ENCODE measurements around the gene E2F7.

Gene E2F7

DNA sequence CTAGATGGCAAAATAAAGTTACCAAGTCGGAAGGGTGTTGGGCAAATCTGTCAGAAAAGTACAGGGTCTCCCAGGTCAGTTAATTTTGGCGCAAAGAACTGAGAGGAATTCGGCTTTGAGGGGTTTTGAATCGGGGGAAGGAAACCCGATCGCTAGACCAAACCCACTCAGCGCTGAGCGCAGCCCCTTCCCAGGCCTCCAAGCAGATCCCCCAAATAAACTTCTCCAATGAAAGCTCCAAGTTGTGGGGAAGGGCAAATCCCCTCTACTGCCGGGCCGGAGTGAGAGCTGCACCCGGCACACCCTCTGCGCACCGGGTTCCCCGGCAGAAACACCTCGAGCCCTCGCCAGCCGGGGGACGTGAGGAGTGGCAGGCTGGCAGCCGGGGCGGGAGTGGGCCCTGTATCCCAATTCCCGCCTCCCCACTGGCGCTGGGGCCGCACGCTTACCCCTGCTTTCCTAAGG lies 441 bp downstream of the E2F7 start:
- no peak for DNase-seq

GRCh38 chr12:77062846-77063461 lies 2.4 kb downstream of the E2F7 start:
- no peak for DNase-seq

DNA sequence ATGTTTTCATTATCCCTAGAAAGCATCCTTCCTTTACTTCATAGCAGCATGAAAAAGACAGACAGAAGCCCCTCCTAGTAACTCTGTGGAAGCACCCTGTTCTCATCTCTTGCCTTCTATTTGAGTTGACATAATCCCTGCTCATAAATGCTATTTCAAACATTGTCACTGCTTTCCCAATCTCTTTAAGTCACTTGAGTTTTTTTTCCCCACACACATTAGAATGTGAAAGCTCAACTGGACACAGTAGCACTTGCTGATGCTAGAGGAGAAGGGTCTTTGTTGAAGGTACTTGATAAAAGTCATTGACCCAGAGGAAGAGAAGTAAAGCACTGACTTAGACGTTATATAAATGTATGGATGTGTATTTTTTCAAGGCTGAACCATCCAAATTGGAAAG lies 3.0 kb downstream of the E2F7 start:
- DNase-seq = no peak

DNA sequence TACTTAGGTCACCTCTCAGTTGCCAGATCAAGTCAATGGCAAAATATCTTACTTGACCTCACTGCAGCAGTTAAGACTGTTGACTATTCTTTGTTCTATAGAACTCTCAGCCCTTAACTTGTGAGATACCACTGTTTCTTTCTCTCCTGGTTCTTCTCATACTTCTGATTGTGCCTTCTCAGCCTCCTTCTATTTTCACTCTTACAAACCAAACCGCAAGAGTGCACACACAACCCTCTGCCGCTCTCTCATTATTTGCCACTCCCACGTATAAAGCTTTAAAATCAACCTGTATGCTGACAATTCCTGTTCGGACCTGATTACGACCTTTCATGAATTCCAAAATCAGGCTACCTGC lies 4.5 kb downstream of the E2F7 start:
- DNase-seq = no peak

- DNase-seq = no peak
Observed at GRCh38 chr12:77060136-77060882, 5.1 kb downstream of the E2F7 start.

- DNase-seq = no peak
Observed at GRCh38 chr12:77058740-77059139, 6.6 kb downstream of the E2F7 start.

- no peak for DNase-seq
Observed at GRCh38 chr12:77054851-77055250, 10.5 kb downstream of the E2F7 start.

- DNase-seq = no peak
Observed at GRCh38 chr12:77053259-77053658, 12.1 kb downstream of the E2F7 start.

GRCh38 chr12:77049767-77050353 lies 15.5 kb downstream of the E2F7 start:
- DNase-seq = peak; percentile 15 to 74

DNA sequence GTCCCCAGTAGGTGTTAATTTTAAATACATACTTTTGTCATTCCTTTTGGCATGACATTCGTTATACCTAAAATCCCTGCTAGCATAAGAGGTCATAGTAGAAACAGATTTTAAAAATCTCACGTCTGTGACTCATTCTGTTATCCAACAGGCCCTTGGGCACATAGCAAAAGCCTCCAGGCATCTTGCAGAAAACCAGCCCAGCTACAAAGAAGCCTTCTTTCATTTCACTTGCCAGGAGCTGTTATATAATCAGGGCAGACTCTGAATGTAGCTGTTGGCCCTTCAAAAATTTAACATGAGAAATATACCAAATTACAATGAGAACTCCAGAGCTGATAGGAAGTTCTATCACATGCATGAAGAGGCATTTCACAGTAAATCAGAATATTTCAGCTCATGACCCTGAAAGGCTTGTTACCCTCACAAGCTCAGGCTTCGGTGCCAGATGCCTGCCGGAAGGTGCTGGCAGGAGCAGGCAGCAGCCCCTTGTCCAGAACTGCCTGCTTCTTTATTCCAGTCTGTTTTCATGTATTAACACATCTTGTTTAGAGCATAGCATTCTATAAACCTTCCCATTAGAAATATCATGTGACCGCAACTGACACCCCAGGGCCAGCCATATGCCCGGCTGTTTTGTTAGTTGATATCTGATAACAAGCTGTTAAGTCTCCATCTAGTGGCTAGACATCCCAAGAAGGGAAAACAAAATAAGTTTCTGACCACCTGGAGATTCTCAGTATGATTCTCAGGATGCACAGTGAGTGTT lies 17.8 kb downstream of the E2F7 start:
- DNase-seq = no peak

- no peak for DNase-seq
Observed at GRCh38 chr12:77046468-77046867, 18.9 kb downstream of the E2F7 start.

DNA sequence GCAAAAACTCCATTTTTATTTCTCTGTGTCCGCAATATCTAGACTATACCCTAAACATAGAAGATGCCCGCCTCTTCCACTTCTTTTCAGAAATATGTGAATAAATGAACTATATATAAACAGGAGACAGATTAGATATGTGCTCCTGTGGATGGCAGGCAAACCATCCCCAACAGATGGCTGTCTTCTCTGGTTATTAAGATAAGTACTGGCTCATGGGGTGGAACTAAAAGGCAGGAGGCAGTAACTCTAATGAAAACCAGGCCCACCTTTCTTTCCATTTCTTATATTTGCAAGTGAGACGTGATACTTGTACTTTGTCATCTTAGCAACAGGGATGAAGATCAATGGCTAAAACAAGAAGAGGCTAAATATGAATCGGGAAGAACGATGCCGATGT lies 20.2 kb downstream of the E2F7 start:
- DNase-seq = no peak

DNA sequence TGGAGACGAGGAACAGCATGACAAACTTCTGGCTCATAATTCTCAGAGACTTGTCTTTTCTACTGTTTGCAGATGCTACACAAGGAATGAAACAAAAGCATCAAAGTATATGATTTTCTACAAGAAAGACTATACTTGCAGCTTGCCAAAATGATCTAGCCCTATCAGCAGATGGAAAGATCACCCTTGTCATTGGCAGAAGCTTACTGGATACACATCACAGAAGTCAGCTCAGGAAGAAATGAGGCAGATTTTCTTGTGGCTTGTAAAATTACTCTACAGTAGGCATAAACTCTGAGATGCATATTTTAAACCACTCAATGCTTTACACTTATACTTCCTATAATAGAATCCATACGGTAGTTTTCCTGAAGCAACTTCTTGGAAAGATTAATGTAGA lies 20.6 kb downstream of the E2F7 start:
- no peak for DNase-seq

GRCh38 chr12:77042833-77043232 lies 22.5 kb downstream of the E2F7 start:
- no peak for DNase-seq

DNA sequence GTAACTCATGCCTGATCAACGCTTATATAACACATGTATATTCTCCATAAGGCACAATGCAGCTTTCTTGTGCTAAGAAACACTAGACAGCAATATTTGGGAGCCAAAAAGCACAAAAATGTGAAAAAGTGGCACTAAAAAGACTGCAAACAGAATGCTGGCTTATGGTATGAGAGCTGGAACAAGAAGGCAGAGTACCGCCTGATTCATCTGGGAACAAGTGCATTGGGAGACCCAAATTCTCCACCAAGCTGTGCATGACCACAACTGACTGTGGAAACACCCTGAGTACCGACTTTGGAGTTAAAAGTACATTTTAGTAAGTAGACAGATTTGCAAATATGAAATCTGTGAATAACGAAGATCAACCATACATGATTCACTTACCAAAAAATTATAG lies 25.1 kb downstream of the E2F7 start:
- DNase-seq = no peak

GRCh38 chr12:77035226-77035625 lies 30.1 kb downstream of the E2F7 start:
- DNase-seq = no peak

DNA sequence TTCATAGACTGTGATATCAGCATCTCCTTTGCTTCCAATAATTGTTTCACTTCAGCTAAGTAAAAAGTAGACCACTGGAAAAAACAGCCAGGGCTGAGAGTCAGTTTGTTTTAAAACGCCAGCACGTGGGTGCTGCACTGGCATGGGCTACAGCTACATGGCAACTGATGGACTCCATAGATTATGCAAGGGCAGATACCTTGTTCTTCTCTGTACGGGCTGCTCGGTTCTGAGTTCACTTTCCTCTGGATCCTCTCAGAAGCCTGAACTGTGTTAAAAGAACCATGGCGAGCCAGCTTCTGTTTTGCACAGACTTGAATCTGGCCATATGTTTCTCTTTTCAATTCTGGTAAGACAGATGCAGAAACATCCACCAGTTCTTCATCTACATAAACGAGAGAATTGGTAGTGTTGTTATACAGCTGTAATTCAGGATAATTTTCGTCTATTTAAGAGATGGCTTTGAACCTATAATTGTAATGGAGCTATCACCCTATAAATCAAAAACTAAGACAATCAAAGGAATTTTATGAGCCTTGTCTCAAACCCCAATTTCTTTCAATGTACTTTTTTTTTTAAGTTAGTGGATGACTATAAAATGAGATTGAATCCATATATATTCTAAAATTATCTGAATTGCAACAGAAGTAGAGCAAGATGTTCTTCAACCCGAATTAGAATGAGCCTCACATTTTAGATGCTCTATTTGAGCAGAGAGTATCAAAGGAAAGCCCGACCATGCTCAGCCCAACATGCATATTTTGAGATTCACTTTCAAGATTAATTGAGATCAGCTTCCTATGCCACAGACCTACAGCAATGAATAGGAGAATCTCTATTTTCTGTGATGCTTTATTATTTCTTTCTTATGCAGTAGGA lies 31.5 kb downstream of the E2F7 start:
- DNase-seq = no peak

DNA sequence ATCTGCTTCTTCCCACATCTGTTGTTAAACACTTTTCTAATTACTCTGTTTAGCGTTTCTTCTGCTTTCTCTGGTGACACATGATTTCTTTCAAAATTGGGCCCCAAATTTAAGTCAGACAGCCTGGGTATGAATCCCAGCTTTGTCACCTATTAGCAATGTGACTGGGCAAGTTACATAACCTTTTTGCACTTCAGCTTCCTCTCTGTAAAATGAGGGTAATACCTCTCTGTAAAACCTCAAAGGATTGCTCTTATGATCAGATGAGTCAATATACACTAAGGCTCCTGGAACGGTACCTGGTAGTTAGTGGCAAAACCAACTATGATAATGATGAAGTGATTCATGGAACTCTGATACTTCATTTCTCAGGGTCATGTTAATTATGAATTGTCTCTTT lies 33.0 kb downstream of the E2F7 start:
- no peak for DNase-seq

GRCh38 chr12:77031745-77032144 lies 33.6 kb downstream of the E2F7 start:
- DNase-seq = no peak

DNA sequence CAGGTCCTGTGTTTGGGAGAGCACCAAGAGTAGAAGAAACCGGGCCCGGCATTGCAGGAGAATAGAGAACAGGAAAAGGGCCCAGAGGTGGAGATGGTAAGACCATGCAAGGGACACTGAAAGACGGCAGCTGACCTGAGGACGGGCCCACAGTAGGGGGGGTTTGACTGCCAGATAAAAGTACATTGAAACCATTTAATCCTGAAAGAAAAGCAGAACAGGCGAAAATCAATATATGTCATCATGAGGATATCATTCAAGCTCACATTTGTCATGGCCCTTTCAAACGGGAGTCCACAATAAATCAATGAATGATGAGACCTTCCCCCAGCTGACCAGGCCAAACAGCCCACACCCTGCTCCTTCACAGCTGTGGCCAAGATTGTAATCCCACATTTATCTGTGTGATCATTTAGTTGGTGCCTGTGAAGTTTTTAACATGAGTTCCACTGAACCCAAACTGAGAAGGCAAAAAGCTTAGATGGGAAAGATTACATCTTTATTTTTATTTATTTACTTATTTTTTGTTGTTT lies 39.5 kb downstream of the E2F7 start:
- DNase-seq = no peak

- no peak for DNase-seq
Observed at GRCh38 chr12:77023501-77023900, 41.9 kb downstream of the E2F7 start.

GRCh38 chr12:77019920-77020319 lies 45.4 kb downstream of the E2F7 start:
- no peak for DNase-seq

All from NCI-H446 (cell line).